ENCODE data around the gene CLDN9.
A peak's percentile ranks its signal among the peaks of the same experiment; 100 is the strongest.

DNA sequence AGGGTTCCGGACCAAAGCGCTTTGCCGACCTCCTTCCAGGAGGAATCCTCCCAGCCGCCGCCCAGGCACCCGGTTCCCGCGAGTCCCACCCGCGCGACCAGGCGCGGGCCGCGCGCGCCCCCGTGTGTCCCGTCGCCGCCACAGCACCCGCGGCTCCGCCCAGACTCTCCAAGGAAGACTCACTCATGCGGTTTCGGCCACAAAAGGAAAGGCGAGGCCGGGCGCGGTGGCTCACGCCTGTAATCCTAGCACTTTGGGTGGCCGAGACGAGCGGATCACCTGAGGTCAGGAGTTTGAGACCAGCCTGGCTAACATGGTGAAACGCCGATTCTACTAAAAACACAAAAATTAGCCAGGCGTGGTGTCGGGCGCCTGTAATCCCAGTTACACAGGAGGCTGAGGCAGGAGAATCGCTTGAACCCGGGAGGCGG, 29.0 kb upstream of the CLDN9 start:
- no peak for TF ChIP-seq POLR2A (IDR thresholded peaks at IDR 0.05)
- TF ChIP-seq, protein P1, sequence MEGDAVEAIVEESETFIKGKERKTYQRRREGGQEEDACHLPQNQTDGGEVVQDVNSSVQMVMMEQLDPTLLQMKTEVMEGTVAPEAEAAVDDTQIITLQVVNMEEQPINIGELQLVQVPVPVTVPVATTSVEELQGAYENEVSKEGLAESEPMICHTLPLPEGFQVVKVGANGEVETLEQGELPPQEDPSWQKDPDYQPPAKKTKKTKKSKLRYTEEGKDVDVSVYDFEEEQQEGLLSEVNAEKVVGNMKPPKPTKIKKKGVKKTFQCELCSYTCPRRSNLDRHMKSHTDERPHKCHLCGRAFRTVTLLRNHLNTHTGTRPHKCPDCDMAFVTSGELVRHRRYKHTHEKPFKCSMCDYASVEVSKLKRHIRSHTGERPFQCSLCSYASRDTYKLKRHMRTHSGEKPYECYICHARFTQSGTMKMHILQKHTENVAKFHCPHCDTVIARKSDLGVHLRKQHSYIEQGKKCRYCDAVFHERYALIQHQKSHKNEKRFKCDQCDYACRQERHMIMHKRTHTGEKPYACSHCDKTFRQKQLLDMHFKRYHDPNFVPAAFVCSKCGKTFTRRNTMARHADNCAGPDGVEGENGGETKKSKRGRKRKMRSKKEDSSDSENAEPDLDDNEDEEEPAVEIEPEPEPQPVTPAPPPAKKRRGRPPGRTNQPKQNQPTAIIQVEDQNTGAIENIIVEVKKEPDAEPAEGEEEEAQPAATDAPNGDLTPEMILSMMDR (IDR thresholded peaks at IDR 0.05 in 8 of 11, conservative IDR thresholded peaks at IDR 0.05 in 3 of 11) = peak; percentile 67 to 99 (median 95)
- peak in 2 of 3 donors; percentile 36 to 55 for TF ChIP-seq POLR2AphosphoS5 (IDR thresholded peaks at IDR 0.05)

Data from spleen (tissue), 7 donors.